Measurements from ENCODE around the gene RNF114. TPM values are rescaled to one million over a fixed set of nuclear protein-coding genes. Genes with fewer than 3 reads are reported as not detected.

RNF114 gene
- total and polyA plus RNA-seq, 10 of the 15 experiments (the other 5 are each of a cell fraction or from before 2014, with no cell fraction given) = 28.0 to 82.3 (median 47.2) TPM

GRCh38 chr20:49965781-49966305 lies 29.6 kb downstream of the RNF114 start:
- Histone ChIP-seq H3K9me3 (replicated peaks; ENCODE audit: control insufficient read depth, insufficient read depth, low read length) (no peaks in the 10 kb centered on the region), H3K4me2 (ENCODE audit: control insufficient read depth, insufficient read depth) (no peak overlapping the region), H3K27me3 (replicated peaks in 1 of 2; ENCODE audit: control insufficient read depth in 2 of 2, insufficient read depth in 2 of 2, low read length in 1 of 2) (no peaks in the 10 kb centered on the region), H3K4me3 (no peak overlapping the region), H3K79me2 (ENCODE audit: control insufficient read depth, insufficient read depth, low read length) (no peaks in the 10 kb centered on the region), H3K27ac (ENCODE audit: control insufficient read depth, insufficient read depth) (no peak overlapping the region), H3K9ac (ENCODE audit: control insufficient read depth, insufficient read depth, low read length) (no peak overlapping the region), H4K20me1 (ENCODE audit: control insufficient read depth, insufficient read depth) (no peaks in the 10 kb centered on the region), H3K4me1 (ENCODE audit: control insufficient read depth, insufficient read depth, low read length) (no peaks in the 10 kb centered on the region), H3K36me3 (ENCODE audit: control insufficient read depth in 2 of 2, insufficient read depth in 2 of 2, low read length in 1 of 2) (no peaks in the 10 kb centered on the region), H2AFZ (ENCODE audit: control insufficient read depth, low read depth, low read length) (no peak overlapping the region)
- ATAC-seq = no peak
- BruUV-seq (replicated peaks) = no TSS peak
- intact Hi-C loops (cut with micrococcal nuclease; ENCODE audit: unreplicated experiment) (no loop called here), in situ Hi-C loops (cut with MboI) (no loop called here)
- POLR2A ChIA-PET = no interaction called here
- CTCF ChIA-PET = interaction anchor here (0.7 to 3.6 kb wide), 14 partner anchors 9 to 1341 kb away, joined by 3 to 31 read pairs (median 4); partner anchors contain the start of gene RNF114
- SMC1A ChIA-PET (ENCODE audit: uncharacterized antibody, unreplicated experiment) = interaction anchor here (1.0 to 1.5 kb wide), 3 partner anchors 12 to 106 kb away, joined by 4 to 6 read pairs (median 4); no protein-coding TSS in a partner anchor
- RAD21 ChIA-PET (ENCODE audit: unreplicated experiment) = interaction anchor here (1.2 kb wide), 1 partner anchor 13 kb away, joined by 4 read pairs; no protein-coding TSS in a partner anchor
- DNase-seq (ENCODE audit: low read depth, low spot score) = no peak
- WGBS (ENCODE audit: insufficient coverage, insufficient replicate concordance, low lambda C conversion rate, missing lambda C conversion rate) = 95% methylated on average over 9 of the region's 9 CpGs
- TF ChIP-seq ESRRA (IDR thresholded peaks at IDR 0.05; ENCODE audit: low read length) (no peak), CEBPB (IDR thresholded peaks at IDR 0.05; ENCODE audit: borderline replicate concordance in 1 of 2, low read depth in 2 of 2, low read length in 2 of 2) (no peak), CREB1 (IDR thresholded peaks at IDR 0.05; ENCODE audit: low read depth) (no peak), RFX5 (IDR thresholded peaks at IDR 0.05; ENCODE audit: low read depth, low read length) (no peak), BCL11A (IDR thresholded peaks at IDR 0.05; ENCODE audit: low read depth, low read length) (no peak), PML (IDR thresholded peaks at IDR 0.05; ENCODE audit: low read length) (no peak), HDAC2 (IDR thresholded peaks at IDR 0.05) (no peak), RAD51 (IDR thresholded peaks at IDR 0.05) (no peak), IKZF1 (conservative IDR thresholded peaks at IDR 0.05) (no peak), TCF7 (IDR thresholded peaks at IDR 0.05; ENCODE audit: borderline replicate concordance) (no peak)
- TF ChIP-seq, protein P1, sequence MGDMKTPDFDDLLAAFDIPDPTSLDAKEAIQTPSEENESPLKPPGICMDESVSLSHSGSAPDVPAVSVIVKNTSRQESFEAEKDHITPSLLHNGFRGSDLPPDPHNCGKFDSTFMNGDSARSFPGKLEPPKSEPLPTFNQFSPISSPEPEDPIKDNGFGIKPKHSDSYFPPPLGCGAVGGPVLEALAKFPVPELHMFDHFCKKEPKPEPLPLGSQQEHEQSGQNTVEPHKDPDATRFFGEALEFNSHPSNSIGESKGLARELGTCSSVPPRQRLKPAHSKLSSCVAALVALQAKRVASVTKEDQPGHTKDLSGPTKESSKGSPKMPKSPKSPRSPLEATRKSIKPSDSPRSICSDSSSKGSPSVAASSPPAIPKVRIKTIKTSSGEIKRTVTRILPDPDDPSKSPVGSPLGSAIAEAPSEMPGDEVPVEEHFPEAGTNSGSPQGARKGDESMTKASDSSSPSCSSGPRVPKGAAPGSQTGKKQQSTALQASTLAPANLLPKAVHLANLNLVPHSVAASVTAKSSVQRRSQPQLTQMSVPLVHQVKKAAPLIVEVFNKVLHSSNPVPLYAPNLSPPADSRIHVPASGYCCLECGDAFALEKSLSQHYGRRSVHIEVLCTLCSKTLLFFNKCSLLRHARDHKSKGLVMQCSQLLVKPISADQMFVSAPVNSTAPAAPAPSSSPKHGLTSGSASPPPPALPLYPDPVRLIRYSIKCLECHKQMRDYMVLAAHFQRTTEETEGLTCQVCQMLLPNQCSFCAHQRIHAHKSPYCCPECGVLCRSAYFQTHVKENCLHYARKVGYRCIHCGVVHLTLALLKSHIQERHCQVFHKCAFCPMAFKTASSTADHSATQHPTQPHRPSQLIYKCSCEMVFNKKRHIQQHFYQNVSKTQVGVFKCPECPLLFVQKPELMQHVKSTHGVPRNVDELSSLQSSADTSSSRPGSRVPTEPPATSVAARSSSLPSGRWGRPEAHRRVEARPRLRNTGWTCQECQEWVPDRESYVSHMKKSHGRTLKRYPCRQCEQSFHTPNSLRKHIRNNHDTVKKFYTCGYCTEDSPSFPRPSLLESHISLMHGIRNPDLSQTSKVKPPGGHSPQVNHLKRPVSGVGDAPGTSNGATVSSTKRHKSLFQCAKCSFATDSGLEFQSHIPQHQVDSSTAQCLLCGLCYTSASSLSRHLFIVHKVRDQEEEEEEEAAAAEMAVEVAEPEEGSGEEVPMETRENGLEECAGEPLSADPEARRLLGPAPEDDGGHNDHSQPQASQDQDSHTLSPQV (IDR thresholded peaks at IDR 0.05) = no peak
- TF ChIP-seq, protein P2, sequence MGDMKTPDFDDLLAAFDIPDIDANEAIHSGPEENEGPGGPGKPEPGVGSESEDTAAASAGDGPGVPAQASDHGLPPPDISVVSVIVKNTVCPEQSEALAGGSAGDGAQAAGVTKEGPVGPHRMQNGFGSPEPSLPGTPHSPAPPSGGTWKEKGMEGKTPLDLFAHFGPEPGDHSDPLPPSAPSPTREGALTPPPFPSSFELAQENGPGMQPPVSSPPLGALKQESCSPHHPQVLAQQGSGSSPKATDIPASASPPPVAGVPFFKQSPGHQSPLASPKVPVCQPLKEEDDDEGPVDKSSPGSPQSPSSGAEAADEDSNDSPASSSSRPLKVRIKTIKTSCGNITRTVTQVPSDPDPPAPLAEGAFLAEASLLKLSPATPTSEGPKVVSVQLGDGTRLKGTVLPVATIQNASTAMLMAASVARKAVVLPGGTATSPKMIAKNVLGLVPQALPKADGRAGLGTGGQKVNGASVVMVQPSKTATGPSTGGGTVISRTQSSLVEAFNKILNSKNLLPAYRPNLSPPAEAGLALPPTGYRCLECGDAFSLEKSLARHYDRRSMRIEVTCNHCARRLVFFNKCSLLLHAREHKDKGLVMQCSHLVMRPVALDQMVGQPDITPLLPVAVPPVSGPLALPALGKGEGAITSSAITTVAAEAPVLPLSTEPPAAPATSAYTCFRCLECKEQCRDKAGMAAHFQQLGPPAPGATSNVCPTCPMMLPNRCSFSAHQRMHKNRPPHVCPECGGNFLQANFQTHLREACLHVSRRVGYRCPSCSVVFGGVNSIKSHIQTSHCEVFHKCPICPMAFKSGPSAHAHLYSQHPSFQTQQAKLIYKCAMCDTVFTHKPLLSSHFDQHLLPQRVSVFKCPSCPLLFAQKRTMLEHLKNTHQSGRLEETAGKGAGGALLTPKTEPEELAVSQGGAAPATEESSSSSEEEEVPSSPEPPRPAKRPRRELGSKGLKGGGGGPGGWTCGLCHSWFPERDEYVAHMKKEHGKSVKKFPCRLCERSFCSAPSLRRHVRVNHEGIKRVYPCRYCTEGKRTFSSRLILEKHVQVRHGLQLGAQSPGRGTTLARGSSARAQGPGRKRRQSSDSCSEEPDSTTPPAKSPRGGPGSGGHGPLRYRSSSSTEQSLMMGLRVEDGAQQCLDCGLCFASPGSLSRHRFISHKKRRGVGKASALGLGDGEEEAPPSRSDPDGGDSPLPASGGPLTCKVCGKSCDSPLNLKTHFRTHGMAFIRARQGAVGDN (IDR thresholded peaks at IDR 0.05) = no peak
- FAIRE-seq = no peak

All from GM12878 (cell line).